Stimulated activated CD4-positive, alpha-beta T cell treated with anti-CD3 and anti-CD28 coated beads, TNF-alpha, amount 100 ng/mL, for 4 hours (primary cell): ENCODE measurements around the gene MYCN.
"Not testable (repeated sequence)": the region's sequence is repeated elsewhere in the genome, so short reads cannot be mapped to it uniquely, and the experiment has no call there.

ENCODE experiments used
- DNase-seq, 3 experiments: peaks; one replicate each; pipeline ENCODE4 v3.0.0-alpha.2; 2020; ENCODE audit warnings: low read depth in 3 of 3

Gene MYCN

DNA sequence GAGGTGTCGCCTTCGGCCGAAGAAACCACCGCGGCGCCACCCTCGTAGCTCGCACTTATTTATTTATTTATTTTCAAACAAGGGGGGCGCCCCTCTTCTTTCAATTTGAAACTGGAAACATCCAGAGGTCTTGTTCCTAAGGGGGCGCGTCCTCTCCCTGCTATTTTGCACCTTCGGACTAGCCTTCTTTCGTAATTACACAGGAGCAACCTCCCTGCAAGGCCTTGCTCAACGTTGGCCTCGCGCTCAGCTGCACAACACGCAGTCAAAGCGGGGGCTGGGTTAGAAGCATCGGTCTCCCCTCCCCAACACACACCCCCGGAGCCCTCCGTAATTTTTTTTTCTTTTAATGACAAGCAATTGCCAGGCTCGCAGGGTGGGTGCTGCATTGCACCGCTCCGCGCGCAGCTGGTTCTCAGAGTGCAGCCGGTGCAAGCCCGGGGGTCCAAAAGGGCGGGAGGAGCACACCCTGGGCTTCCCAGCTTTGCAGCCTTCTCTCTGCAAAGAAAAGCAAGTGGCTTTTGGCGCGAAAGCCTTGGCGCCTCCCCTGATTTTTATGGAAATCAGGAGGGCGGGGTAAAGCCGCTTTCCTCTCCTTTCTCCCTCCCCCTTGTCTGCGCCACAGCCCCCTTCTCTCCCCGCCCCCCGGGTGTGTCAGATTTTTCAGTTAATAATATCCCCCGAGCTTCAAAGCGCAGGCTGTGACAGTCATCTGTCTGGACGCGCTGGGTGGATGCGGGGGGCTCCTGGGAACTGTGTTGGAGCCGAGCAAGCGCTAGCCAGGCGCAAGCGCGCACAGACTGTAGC is at the start of gene MYCN:
Gene MYCN (plus strand): TSS at position 697 of the 807 bp plus-strand sequence. CDS start 1,515 bp downstream, outside the sequence.
- DNase-seq = no peak

DNA sequence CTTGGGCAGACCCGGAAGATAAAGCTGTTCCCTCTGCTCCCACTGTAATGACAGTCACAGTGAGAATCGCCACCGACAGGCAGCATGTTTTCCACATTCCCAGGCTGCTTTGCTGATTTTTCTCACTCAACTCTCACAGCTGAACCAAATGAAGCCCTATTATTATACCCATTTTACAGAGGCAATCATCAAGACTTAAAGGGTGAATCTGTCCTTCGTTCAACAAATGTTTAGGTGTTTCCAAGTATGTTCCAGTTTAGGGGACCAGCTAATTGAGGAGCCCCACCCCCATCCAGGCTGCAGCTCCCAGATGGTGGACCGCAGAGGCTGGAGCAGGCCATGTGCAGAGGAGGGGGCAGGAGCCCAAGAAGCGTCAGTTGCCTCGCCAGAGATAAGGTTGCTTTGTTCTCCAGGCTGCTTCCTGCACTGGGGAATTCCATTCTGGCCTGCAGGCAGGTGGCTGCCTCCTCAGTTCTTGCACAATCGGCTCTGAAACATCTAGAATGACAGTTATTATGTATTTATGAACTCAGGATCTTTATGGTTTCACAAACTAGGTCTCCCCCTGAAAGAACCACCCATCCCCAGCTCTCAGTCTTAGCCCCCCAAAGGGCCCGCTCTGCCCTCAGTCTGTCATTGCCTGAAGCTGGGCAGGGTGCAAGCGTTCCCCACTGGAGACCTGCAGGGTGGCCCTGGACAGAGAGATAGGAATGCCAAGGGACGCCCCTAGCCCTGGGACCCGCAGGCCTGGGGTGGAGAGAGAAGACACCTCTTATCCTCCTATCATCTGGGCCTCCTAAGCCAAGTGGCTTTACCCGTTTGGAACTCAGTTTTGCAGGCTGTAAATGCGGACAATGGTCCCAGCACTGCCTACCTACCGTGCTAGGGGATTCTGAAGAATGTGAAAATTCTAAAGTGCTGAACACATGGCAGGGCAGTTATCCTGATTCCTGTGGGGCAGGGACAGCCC is 49.1 kb upstream of the MYCN start:
- no peak for DNase-seq

DNA sequence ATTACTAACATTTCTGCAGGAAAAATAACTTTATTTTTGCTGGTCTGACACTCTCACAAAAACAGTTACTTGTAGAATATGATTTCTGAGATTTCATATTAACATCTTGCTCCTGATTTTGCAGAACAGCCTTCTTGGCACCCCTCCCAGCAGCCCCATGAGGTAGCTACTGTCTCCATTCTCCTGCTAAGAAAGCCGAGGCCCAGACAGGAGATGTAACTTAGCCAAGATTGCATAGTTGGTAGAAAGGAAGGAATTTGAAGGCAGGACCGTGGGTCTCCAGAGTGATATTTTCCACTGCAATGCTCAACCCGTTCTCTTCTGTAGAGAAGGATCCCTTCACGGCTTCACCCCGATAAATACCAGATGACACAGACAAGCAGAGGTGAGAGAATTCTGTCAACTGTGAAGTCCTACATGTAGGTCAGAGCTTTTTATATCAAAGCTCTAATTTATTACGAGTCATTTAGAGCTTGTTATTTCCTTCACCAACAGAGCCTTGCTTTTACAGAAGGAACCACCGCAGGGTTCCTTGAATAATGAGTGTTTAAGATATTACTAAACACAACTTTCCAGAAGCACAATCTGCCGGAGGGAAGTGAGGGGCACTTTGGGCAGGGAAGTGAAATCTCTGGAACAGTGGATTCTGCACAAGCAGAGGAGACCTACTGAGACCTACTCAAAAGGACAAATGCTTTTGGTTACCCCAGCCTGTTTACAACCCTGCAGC is 48.0 kb upstream of the MYCN start:
- DNase-seq = no peak

DNA sequence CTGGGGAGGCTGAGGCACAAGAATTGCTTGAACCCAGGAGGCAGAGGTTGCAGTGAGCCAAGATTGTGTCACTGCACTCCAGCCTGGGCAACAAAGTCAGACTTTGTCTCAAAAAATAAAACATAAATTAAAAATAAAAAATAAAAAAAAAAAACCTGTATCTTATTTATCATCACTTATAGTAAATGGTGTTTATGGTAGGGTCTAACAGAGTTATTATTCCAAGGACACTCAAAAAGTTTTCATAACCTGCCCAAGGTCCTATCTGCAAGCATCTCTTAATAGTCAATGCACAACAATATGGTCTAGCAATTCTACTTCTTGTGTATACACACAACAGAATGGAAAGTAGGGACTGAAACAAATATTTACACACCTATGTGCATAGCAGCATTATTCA is 47.3 kb upstream of the MYCN start:
- DNase-seq = no peak

DNA sequence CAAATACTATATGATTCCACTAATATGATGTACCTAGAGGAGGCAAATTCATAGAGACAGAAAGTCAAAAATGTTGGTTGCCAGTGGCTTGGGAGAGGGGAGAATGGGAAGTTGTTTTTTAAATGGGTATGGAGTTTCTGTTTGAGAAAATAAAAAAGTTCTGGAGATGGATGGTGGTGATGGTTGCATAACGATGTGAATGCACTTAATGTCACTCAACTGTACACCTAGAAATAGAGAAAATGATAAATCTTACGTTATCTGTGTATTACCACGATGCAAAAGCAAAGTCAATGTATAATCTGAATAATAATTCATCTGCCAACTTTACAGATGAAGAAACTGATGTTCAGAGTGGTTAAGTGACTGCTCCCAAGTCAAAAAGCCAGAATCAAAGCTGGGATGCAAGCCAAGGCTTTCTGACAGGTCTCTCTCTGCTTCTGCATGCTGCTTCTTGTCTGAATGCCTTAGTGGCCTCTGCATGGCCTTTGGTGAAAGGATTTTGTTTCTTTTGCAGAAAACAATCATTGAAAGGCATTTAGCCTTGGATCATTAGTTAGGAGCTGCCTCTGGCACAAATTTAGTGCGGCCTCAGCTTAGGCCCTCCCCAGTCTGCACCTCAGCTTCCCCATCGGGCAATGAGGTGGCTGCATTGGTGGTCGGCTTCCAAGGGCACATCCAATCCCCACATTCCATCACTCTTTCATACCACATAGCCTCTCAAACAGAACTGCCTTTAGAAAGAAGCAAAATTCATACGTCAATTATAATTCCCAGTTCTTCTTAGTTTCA is 46.5 kb upstream of the MYCN start:
- DNase-seq = no peak

DNA sequence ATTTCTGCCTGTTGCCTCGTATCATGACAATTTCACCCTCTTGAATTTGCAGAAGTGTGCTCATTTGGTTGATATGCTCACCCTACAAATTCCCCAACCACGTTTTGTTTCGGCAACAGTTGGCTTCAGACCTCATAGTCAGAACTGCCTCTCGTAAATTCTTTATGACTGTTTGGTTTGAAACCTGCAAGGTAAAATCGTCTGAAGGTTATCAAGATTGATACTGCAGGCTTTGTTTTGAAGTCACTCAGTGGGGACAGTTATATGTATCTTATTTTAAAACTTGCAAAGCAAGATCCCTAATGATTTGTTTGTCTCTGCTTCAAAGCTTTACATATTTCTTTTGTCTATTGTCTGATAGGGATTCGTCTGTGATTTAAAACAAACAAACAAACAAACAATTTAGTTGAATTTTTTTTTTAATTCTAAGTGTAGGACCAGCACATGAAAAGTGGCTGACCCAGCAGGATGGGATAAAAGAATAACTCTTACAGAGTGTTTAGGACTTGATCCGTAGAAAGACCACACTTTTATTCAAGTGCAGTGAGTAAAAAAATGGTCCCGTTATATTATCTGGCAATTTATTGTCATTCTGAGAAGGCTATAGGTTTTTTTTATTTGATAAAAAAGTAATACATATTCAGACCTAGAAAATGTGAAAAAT is 45.7 kb upstream of the MYCN start:
- DNase-seq = no peak

DNA sequence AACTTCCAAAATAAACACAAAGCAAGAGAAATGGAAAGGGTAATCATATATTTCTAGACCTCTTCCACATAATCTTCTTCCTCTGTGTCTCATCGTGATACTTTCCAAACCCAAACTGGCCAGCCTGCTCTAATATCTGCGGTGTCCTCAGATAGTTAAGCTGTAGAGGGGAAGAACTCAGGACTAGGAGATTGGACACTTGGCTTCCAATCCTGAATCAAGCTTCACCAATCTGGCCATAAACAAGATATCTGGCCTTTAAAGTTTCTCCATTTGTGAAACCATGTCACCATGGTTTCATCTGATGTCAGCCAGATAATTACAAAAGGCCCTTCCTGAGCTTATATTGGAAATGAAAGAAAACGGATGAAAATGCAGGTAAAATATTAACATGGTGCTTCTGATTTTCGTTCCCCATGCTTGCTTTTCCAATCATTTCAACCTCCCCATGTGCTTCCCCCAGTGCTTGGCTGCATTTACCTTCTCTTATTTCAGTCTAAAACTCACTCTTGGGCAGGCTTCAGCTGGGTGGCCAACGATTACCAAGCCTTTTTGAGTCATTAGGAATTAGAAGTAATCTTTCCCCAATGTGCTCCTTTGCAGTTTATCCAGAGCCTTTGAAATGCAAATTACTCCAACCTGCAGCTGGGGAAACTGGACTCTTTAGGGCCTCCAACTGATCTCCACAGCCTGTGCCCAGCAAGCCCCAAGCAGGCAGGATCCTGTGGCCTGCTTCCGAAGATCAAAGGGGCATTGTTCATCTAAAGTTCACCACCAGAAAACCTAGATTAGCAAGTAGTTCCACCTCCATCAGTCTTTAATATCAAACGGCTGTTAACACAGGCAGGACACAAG is 44.5 kb upstream of the MYCN start:
- no peak for DNase-seq

DNA sequence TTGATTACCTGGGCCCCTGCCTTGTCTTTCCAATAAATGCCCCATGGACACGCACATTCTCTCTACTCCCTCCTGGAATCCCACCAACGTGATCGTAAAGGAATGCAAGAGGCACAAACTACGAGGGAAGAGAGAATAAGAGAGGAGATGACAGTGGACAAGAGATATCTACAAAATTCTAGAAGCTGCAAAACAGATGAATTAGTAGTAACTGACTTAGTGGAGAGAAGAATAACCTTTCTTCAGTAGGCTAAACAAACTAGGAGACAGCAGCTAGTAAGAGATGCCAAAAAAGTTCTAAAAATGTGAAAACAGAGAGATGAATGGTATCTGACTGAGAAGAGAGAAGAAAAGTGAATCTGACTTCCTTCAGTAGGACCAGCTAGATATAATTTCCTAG is 43.5 kb upstream of the MYCN start:
- no peak for DNase-seq

DNA sequence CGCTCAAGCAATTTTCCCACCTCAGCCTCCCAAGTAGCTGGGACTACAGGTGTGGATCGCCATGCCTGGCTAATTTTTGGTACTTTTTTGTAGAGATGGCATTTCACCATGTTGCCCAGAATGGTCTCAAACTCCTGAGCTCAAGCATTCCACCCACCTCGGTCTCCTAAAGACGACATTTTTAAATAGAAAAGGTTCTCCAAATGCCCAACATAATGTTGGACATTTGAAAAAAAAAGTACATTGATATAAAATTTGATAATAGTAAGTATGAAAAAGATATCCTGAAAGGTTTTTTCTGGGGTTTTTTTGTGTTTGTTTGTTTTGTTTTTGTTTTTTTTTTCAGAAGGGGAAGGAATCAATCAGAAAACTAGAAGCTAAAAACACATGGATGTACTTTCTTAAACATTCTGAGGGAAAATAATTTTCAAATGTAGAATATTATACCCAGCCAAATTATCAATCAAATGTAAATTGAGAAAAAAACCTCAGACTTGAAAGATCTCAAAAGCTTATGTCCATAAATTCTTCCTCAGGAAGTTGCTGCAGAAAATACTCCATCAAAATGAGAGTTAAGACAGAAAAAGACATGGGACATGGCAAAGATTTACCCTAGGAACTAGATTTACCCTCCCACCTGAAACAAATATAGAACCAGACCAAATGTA is 42.8 kb upstream of the MYCN start:
- no peak for DNase-seq

DNA sequence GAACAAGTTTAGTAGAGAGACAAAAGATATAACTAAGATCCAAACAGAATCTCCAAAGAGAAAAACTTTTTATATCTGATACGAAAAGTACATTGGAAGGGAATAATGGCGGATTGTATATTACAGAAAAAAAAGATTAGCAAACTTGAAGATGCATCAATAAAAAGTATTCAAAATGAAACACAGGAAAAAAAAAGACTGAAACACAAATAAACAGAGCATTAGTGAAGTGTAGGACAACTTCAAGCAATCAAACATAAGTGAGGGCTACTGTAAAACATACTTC is 41.1 kb upstream of the MYCN start:
- no peak for DNase-seq

DNA sequence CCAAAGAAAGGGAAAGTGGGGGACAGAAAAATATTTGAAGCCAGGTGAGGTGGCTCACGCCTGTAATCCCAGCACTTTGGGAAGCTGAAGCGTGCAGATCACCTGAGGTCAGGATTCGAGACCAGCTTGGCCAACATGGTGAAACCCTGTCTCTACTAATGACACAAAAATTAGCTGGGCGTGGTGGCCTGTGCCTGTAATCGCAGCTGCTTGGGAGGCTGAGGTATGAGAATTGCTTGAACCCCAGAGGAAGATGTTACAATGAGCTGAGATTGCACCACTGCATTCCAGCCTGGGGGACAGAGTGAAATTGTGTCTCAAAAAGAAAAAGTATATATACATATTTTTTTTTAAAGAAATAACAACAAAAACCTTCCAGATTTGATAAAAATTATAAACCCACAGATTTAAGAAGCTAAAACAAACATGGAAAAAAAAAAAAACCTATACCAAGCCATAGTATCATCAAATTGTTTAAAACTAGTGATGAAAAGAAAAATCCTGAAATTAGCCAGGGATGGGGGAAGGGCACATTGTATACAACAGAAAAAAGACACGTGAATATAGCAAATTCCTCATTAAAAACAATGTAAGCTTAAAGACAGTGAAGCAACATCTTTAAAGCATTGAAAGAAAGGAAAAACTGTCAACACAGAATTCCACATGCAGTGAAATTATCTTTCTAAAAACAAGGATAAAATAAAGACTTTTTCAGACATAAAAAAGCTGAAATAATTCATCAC is 40.4 kb upstream of the MYCN start:
- DNase-seq = no peak

DNA sequence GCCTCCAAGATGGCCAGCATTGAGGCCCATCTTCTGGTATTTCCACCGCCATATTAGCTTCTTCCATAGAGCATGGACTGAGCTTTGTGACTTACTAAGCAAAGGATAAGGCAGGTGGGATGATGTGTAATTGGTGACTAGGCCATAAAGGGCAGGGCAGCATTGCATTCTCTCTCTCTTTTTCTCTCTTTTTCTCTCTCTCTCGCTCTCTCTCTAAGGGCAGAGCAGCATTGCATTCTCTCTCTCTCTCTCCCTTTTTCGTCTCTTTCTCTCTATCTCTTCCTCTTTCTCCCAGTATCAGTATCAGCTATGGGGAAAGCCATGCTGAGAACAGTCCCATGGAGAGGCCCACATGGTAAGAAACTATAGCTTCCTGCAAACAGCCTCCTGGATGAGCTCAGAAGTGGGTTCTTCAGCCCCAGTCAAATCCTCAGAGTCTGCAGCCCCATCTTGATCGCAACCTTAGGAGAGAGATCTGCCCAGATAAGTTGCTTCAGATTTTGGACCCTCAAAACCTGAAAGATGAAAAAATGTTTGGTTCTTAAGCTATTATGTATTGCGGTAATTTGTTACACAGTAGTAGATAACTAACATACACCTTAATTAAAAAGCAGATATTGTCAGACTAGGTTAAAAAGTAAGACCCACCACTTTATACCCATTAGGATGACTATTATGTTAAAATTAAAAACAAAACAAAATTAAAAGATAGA is 39.1 kb upstream of the MYCN start:
- no peak for DNase-seq

DNA sequence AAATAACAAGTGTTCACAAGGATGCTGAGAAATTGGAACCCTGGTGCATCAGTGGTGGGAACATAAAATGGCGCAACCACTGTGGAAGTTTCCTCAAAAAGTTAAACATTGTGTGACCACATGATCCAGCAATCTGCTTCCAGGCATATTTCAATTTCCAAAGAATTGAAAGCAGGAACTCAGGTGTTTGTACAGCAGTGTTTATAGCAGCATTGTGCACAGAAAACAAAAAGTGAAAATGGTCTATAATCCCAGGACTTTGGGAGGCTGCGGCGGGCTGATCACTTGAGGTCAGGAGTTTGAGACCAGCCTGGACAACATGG is 38.6 kb upstream of the MYCN start:
- DNase-seq = no peak

DNA sequence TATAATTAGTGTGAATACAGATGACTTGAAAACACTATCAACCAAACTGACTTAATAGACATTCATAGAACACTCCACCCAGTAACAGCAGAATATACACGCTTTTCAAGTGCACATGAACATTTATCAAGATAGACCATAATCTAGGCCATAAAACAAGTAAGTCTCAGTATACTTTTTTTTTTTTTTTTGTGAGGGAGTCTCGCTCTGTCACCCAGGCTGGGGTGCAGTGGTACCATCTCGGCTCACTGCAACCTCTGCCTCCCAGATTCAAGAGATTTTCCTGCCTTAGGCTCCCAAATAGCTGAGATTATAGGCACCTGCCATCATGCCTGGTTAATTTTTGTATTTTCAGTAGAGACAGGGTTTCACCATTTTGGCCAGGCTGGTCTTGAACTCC is 36.4 kb upstream of the MYCN start:
- DNase-seq = not testable (repeated sequence)

DNA sequence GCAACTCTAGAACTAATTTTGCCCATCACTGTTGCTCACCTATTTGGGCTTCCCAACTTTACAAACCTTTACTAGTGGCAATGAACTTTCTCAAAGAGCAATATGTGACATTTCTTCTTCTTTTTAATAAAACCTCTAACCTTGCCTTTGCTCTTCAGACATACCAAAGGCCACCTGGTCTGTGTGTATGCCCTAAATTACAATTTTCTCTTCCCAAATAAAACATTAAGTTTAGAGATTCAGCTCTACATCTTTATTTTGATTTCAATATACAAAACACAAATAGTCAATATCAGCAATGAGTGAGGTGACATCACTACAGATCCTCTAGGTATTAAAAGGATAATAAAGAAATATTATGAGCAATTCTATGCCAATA is 35.1 kb upstream of the MYCN start:
- DNase-seq = no peak

DNA sequence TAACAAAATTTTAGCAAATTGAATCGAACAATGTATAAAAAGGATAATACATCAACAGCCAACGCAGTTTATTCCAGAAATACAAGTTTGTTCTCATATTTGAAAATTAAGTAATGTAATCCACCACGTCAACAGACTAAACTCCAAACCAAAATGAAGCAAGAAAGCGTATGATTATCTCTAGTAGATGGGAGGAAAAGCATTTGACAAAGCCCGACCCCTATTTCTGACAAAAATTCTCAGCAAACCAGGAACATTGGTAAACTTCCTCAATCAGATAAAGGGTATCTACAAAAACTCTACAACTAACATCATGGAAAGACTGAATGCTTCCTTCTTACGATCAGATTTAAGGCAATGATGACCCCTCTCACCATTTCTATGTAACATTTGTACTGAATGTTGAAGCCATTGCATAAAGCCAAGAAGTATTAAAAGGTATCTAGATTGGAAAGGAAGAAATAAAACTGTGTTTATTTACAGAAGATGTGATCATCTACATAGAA is 34.3 kb upstream of the MYCN start:
- no peak for DNase-seq

DNA sequence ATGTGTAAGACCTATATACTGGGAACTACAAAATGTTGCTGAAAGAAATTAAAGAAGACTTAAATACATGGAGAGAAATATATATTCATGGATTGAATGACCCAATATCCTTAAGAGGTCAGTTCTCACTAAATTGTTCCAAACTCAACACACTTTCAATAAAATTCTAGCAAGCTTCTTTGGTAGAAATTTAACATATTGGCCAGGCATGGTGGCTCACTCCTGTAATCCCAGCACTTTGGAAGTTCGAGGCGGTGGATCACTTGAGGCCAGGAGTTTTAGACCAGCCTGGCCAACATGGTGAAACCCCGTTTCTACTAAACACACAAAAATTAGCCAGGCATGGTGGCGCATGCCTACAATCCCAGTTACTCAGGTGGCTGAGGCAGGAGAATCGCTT is 33.6 kb upstream of the MYCN start:
- DNase-seq = no peak
